H9 (cell line): ENCODE data around the gene SLCO3A1. TPM values are rescaled to one million over a fixed set of nuclear protein-coding genes. Genes with fewer than 3 reads are reported as not detected.

Experiments
- DNase-seq: peaks from one replicate; pipeline ENCODE4 v3.0.0-alpha.2; 2017
- H2AFZ ChIP-seq: one replicate; pipeline ENCODE4 v1.6.1; 2013; ENCODE audit warnings: mild to moderate bottlenecking, low read length, control low read depth, moderate library complexity
- H2AK5ac ChIP-seq: 2 replicates; pipeline ENCODE4 v1.6.1; 2013; ENCODE audit warnings: low read length, control low read depth, mixed read lengths; ENCODE audit not compliant: insufficient read length
- H2BK120ac ChIP-seq: one replicate; pipeline ENCODE4 v1.6.1; 2013; ENCODE audit warnings: low read depth, mild to moderate bottlenecking, low read length, control low read depth, inconsistent platforms; ENCODE audit not compliant: poor library complexity, severe bottlenecking
- H2BK12ac ChIP-seq: 2 replicates; pipeline ENCODE4 v1.6.1; 2013; ENCODE audit warnings: low read length, control low read depth, mixed read lengths, low read depth; ENCODE audit not compliant: insufficient read length
- H2BK15ac ChIP-seq: 2 replicates; pipeline ENCODE4 v1.6.1; 2013; ENCODE audit warnings: low read depth, low read length, control low read depth
- H2BK20ac ChIP-seq: one replicate; pipeline ENCODE4 v1.6.1; 2013; ENCODE audit warnings: low read depth, mild to moderate bottlenecking, low read length, control low read depth, inconsistent platforms; ENCODE audit not compliant: poor library complexity, severe bottlenecking
- H2BK5ac ChIP-seq: 2 replicates; pipeline ENCODE4 v1.6.1; 2013; ENCODE audit warnings: low read length, control low read depth, mixed read lengths; ENCODE audit not compliant: insufficient read length
- H3K14ac ChIP-seq: 2 replicates; pipeline ENCODE4 v1.6.1; 2013; ENCODE audit warnings: low read length, control low read depth; ENCODE audit not compliant: insufficient read depth
- H3K18ac ChIP-seq: 2 replicates; pipeline ENCODE4 v1.6.1; 2013; ENCODE audit warnings: low read depth, mild to moderate bottlenecking, mixed read lengths, low read length, control low read depth; ENCODE audit not compliant: insufficient read length
- H3K23ac ChIP-seq: 2 replicates; pipeline ENCODE4 v1.6.1; 2013; ENCODE audit warnings: low read length, control low read depth, mixed read lengths, low read depth; ENCODE audit not compliant: insufficient read length
- H3K23me2 ChIP-seq: 2 replicates; pipeline ENCODE4 v1.6.1; 2013; ENCODE audit warnings: low read depth, mild to moderate bottlenecking, mixed read lengths, low read length, control low read depth; ENCODE audit not compliant: insufficient read length, poor library complexity, severe bottlenecking
- H3K27ac ChIP-seq: 2 replicates; pipeline ENCODE4 v1.5.1; 2013; ENCODE audit warnings: low read length, control low read depth, mixed read lengths, low read depth; ENCODE audit not compliant: insufficient read length
- H3K27me3 ChIP-seq: 2 replicates; pipeline ENCODE4 v1.6.1; 2013; ENCODE audit warnings: low read length, control low read depth, inconsistent platforms; ENCODE audit not compliant: insufficient read depth
- H3K4ac ChIP-seq: 2 replicates; pipeline ENCODE4 v1.6.1; 2013; ENCODE audit warnings: low read depth, mild to moderate bottlenecking, control low read depth, inconsistent platforms, low read length, moderate library complexity
- H3K4me1 ChIP-seq: 2 replicates; pipeline ENCODE4 v1.6.1; 2013; ENCODE audit warnings: low read length, control low read depth, inconsistent platforms; ENCODE audit not compliant: insufficient read depth
- H3K4me2 ChIP-seq: 2 replicates; pipeline ENCODE4 v1.6.1; 2013; ENCODE audit warnings: low read length, control low read depth, mixed read lengths; ENCODE audit not compliant: insufficient read length, insufficient read depth
- H3K56ac ChIP-seq: 2 replicates; pipeline ENCODE4 v1.6.1; 2013; ENCODE audit warnings: low read depth, mild to moderate bottlenecking, mixed read lengths, low read length, control low read depth; ENCODE audit not compliant: insufficient read length
- H3K79me1 ChIP-seq: 2 replicates; pipeline ENCODE4 v1.6.1; 2013; ENCODE audit warnings: low read depth, mild to moderate bottlenecking, moderate library complexity, low read length, control low read depth, inconsistent platforms; ENCODE audit not compliant: insufficient read depth, poor library complexity, severe bottlenecking
- H3K79me2 ChIP-seq: 2 replicates; pipeline ENCODE4 v1.6.1; 2013; ENCODE audit warnings: low read length, control low read depth, inconsistent platforms; ENCODE audit not compliant: insufficient read depth
- H3K9ac ChIP-seq: 2 replicates; pipeline ENCODE4 v1.6.1; 2013; ENCODE audit warnings: low read length, control low read depth, mixed read lengths; ENCODE audit not compliant: insufficient read length; ENCODE audit errors: extremely low read depth
- H3K9me3 ChIP-seq: one replicate; pipeline ENCODE4 v1.6.1; 2013; ENCODE audit warnings: low read depth, low read length, inconsistent platforms; ENCODE audit not compliant: control insufficient read depth
- H3T11ph ChIP-seq: one replicate; pipeline ENCODE4 v1.6.1; 2013; ENCODE audit warnings: mild to moderate bottlenecking, low read length, control low read depth, inconsistent platforms
- H4K20me1 ChIP-seq: one replicate; pipeline ENCODE4 v1.6.1; 2013; ENCODE audit not compliant: control insufficient read depth, insufficient read length, insufficient read depth
- H4K5ac ChIP-seq: 2 replicates; pipeline ENCODE4 v1.6.1; 2013; ENCODE audit warnings: low read depth, mild to moderate bottlenecking, mixed read lengths, low read length, control low read depth; ENCODE audit not compliant: insufficient read length
- H4K8ac ChIP-seq: replicated peaks from 2 replicates; pipeline ENCODE4 v1.6.1; 2013; ENCODE audit warnings: low read length, control low read depth, mixed read lengths, low read depth; ENCODE audit not compliant: insufficient read length
- H4K91ac ChIP-seq: 2 replicates; pipeline ENCODE4 v1.6.1; 2013; ENCODE audit warnings: low read depth, mild to moderate bottlenecking, moderate library complexity, mixed read lengths, low read length, control low read depth; ENCODE audit not compliant: insufficient read length
- H3K27ac Mint-ChIP-seq, 3 experiments: 2 replicates in 2 of 3; 3 replicates in 1 of 3; pipeline ENCODE4 v1.8.0; 2020 to 2021; ENCODE audit warnings: mixed read lengths in 3 of 3, mild to moderate bottlenecking in 1 of 3, moderate library complexity in 1 of 3
- H3K27me3 Mint-ChIP-seq: 2 replicates; pipeline ENCODE4 v1.8.0; 2021; ENCODE audit warnings: low read depth, mild to moderate bottlenecking, moderate library complexity, mixed read lengths
- H3K36me3 Mint-ChIP-seq, 3 experiments: 2 replicates in 2 of 3; 3 replicates in 1 of 3; pipeline ENCODE4 v1.8.0; 2020 to 2021; ENCODE audit warnings: low read depth in 3 of 3, mixed read lengths in 3 of 3; ENCODE audit not compliant: insufficient read depth in 1 of 3
- H3K4me1 Mint-ChIP-seq, 2 experiments: 2 replicates each; pipeline ENCODE4 v1.8.0; 2020; ENCODE audit warnings: mixed read lengths in 2 of 2
- H3K4me3 Mint-ChIP-seq, 2 experiments: 2 replicates in 1 of 2; 3 replicates in 1 of 2; pipeline ENCODE4 v1.8.0; 2020 to 2021; ENCODE audit warnings: mild to moderate bottlenecking in 2 of 2, mixed read lengths in 2 of 2, moderate library complexity in 1 of 2
- H3K9me3 Mint-ChIP-seq, 2 experiments: 2 replicates in 1 of 2; 3 replicates in 1 of 2; pipeline ENCODE4 v1.8.0; 2020; ENCODE audit warnings: mild to moderate bottlenecking in 2 of 2, mixed read lengths in 2 of 2, moderate library complexity in 1 of 2
- WGBS: extraction: QIAGEN DNeasy Blood & Tissue Kit; methylation state at CpG from one replicate; pipeline ENCODE4 v1.1.7; 2013; ENCODE audit warnings: missing lambda C conversion rate, low lambda C conversion rate, mixed read lengths; ENCODE audit not compliant: insufficient read length; ENCODE audit errors: extremely low coverage; 5-methylcytosine and 5-hydroxymethylcytosine counted together
- total RNA-seq: library from RNA; stranded (reverse); gene quantifications from 2 replicates; pipeline ENCODE4 v1.2.1, GENCODE V29; 2021
- TF ChIP-seq, protein P1 (sequence below): fragments of 200-600 bp; sonication (generic); conservative IDR thresholded peaks from 3 replicates; pipeline ENCODE4 v1.8.0; 2021; ENCODE audit warnings: antibody characterized with exemption, mild to moderate bottlenecking

The SLCO3A1 gene
- total RNA-seq, 1 experiment from 2014 or later = 9.4 TPM

DNA sequence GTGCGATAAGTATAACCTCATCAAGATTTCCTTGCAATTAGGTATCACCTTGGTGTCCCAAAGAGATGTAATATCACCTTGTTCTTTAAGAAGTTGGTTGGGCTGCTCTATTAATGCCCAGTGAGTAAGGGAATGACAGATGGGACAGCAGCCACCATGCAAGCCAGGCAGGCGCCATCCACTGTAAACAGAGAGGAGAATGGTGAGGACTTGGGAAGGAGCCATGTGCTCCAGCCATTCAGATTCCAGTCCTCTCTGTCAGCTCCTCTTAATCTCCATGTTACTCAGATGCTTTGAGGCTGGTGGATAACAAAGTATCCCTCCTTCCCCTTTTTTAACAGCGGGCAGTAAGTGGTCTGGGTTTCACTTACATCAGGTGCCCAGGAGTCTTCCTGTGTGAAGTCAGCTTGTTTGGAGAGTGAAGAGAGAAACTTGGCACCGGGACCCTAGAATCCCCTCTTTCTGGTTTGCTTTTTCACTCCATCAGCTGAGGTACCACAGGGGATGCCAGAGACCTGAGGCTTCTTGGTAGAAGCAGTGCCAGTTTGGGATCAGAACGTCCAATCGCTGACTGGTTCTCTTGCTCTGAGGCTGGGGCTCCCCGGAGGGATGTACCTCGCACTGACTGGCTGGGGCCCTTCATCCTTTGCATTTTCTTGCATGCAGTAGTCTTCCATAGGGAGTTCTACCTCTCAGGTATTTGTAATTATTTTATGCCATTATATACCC, 29.5 kb downstream of the SLCO3A1 start:
- Mint-ChIP-seq H3K36me3 (no peaks in the 10 kb centered on the region; a peak in 1 of 7 replicates), H3K27ac (0 out of 7 replicates have a peak overlapping the region, but pooled peaks of 1 of the 3 experiments have one; percentile 72), H3K4me1 (peaks cover 42 to 61% of the 10 kb centered on the region in 2 experiments), H3K27me3 (no peaks in the 10 kb centered on the region), H3K9me3 (no peaks in the 10 kb centered on the region), H3K4me3 (no peak overlapping the region)
- H2BK20ac ChIP-seq = no peak overlapping the region
- no peak overlapping the region for H2BK12ac ChIP-seq
- no peak overlapping the region for H3K56ac ChIP-seq
- H2AFZ ChIP-seq = no peak overlapping the region
- no peak overlapping the region for H3T11ph ChIP-seq
- H3K4me1 ChIP-seq = peaks cover 2% of the 10 kb centered on the region; the same call in 1 of the 2 replicates
- WGBS = no CpG with 5 or more reads among the region's 8 CpGs
- no peak overlapping the region for H2AK5ac ChIP-seq
- no peak for DNase-seq
- H3K14ac ChIP-seq = no peak overlapping the region
- no peak overlapping the region for H2BK15ac ChIP-seq
- no peak overlapping the region for H3K23ac ChIP-seq
- H2BK5ac ChIP-seq = no peak overlapping the region
- no peak overlapping the region for H4K5ac ChIP-seq
- peaks cover 2% of the 10 kb centered on the region; the same call in 1 of the 2 replicates for H3K79me2 ChIP-seq
- H3K27me3 ChIP-seq = no peaks in the 10 kb centered on the region
- no peak overlapping the region for H4K91ac ChIP-seq
- H3K4ac ChIP-seq = no peak overlapping the region
- H3K9ac ChIP-seq = no peak overlapping the region
- H4K20me1 ChIP-seq = no peaks in the 10 kb centered on the region
- no peak overlapping the region for H3K27ac ChIP-seq
- no peak overlapping the region for H3K4me2 ChIP-seq
- no peaks in the 10 kb centered on the region for H3K9me3 ChIP-seq
- no peaks in the 10 kb centered on the region for H3K79me1 ChIP-seq
- TF ChIP-seq, protein P1, sequence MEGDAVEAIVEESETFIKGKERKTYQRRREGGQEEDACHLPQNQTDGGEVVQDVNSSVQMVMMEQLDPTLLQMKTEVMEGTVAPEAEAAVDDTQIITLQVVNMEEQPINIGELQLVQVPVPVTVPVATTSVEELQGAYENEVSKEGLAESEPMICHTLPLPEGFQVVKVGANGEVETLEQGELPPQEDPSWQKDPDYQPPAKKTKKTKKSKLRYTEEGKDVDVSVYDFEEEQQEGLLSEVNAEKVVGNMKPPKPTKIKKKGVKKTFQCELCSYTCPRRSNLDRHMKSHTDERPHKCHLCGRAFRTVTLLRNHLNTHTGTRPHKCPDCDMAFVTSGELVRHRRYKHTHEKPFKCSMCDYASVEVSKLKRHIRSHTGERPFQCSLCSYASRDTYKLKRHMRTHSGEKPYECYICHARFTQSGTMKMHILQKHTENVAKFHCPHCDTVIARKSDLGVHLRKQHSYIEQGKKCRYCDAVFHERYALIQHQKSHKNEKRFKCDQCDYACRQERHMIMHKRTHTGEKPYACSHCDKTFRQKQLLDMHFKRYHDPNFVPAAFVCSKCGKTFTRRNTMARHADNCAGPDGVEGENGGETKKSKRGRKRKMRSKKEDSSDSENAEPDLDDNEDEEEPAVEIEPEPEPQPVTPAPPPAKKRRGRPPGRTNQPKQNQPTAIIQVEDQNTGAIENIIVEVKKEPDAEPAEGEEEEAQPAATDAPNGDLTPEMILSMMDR = no peak
- H4K8ac ChIP-seq = no peak overlapping the region
- no peak overlapping the region for H2BK120ac ChIP-seq
- no peak overlapping the region for H3K18ac ChIP-seq
- no peaks in the 10 kb centered on the region for H3K23me2 ChIP-seq
